Endothelial cell of umbilical vein (primary cell): ENCODE measurements around the gene ACSS1.

Experiments used
- CTCF ChIP-seq, 2 donors: IDR thresholded peaks; 1 replicate in 1 of 2; 2 replicates in 1 of 2; pipeline ENCODE4 v1.5.1; 2011; ENCODE audit warnings: low read length in 2 of 2, mild to moderate bottlenecking in 2 of 2, moderate library complexity in 2 of 2, control low read depth in 1 of 2, inconsistent platforms in 1 of 2, low read depth in 1 of 2; ENCODE audit not compliant: insufficient read depth in 1 of 2; ENCODE audit errors: extremely low read depth in 1 of 2
- EZH2 ChIP-seq: IDR thresholded peaks from 2 replicates; pipeline ENCODE4 v1.6.1; 2012; ENCODE audit warnings: borderline replicate concordance, low read depth, mild to moderate bottlenecking, moderate library complexity, low read length, inconsistent platforms; ENCODE audit not compliant: severe bottlenecking
- FOS ChIP-seq: IDR thresholded peaks from 2 replicates; pipeline ENCODE4 v1.6.1; 2011; ENCODE audit warnings: mild to moderate bottlenecking, low read length, moderate library complexity, borderline replicate concordance; ENCODE audit not compliant: insufficient read depth
- JUN ChIP-seq: IDR thresholded peaks from 2 replicates; pipeline ENCODE4 v1.6.1; 2011; ENCODE audit warnings: borderline replicate concordance, low read depth; ENCODE audit not compliant: insufficient read length, insufficient read depth
- MAX ChIP-seq: IDR thresholded peaks from 2 replicates; pipeline ENCODE4 v1.6.1; 2011; ENCODE audit not compliant: insufficient read depth, insufficient read length
- MYC ChIP-seq: IDR thresholded peaks from one replicate; pipeline ENCODE4 v1.6.1; 2011; ENCODE audit warnings: mild to moderate bottlenecking, low read depth, low read length
- POLR2A ChIP-seq: IDR thresholded peaks from 2 replicates; pipeline ENCODE4 v1.6.1; 2012; ENCODE audit warnings: low read depth, mild to moderate bottlenecking, control low read depth, low read length
- POLR2AphosphoS5 ChIP-seq: IDR thresholded peaks from 2 replicates; pipeline ENCODE4 v1.6.1; 2012; ENCODE audit warnings: low read depth, mild to moderate bottlenecking, control low read depth, low read length, moderate library complexity; ENCODE audit not compliant: insufficient read depth

DNA sequence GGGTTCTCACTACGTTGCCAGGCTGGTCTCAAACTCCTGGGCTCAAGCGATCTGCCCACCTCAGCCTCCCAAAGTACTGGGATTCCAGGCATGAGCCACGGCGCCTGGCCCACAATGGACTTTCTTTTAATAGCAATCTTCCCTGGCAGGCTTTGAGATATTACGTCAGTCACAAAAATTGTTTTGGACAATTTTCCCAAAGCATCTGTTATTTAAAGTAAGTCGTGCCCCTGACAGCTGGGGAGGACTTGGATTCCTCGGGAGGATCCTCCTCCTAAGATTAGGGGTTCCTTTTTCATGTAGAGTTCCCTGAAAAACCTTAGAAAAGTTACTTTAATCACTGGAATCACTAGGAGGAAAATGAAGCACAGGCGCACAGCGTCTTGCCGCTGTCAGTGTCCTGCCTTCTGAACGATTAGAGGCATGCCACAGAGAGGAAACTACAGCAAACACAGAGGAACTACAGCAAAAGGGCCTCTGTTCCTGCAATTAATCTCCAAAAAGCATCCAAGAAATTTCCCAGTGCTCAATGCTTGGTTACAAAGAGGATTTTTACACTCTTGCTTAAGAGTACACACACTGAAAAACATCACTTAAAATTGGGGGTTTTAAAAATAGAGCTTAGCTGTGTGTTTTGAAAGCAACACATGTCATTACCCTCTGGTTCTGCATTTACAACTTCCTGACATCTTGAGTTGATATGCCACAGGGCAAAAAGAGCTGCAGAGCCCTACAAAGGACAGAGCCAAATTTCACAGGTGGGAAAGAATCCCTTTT lies 4.5 kb downstream of the ACSS1 start:
- TF ChIP-seq CTCF (IDR thresholded peaks at IDR 0.05; ENCODE audit: extremely low read depth in 1 of 2, insufficient read depth in 1 of 2, low read depth in 1 of 2, low read length in 2 of 2) (no peak), JUN (no peak), MYC (no peak), POLR2A (no peak), EZH2 (no peak), POLR2AphosphoS5 (no peak), MAX (no peak), FOS (no peak)
